ENCODE data around the gene HRH1.
"Not testable (repeated sequence)": the region's sequence is repeated elsewhere in the genome, so short reads cannot be mapped to it uniquely, and the experiment has no call there.

The HRH1 gene

GRCh38 chr3:11201251-11202019 lies 47.1 kb downstream of the HRH1 start:
- DNase-seq (ENCODE audit: low read depth in 2 of 3, low spot score in 1 of 3) = no peak

DNA sequence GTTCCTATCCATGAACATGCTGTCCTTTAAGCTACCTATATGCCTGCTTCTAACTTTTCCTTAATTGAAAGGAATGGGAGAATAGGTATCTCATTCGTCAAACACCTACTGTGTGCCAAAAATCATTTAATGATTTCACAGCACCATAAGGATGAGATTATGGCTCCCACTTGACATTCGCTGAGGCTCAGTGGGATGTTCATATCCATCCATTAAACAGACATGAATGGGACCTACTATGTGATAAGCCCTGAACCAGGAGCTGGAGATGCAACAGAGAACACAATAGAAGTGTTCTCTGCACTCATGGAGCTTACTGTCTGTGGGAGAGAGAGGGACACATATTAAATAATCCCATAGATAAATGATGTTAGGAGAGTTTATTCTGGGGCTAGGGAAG lies 49.7 kb downstream of the HRH1 start:
- no peak for DNase-seq (ENCODE audit: low read depth in 2 of 3, low spot score in 1 of 3)

GRCh38 chr3:11204697-11205348 lies 50.5 kb downstream of the HRH1 start:
- DNase-seq (ENCODE audit: low read depth in 2 of 3, low spot score in 1 of 3) = no peak

DNA sequence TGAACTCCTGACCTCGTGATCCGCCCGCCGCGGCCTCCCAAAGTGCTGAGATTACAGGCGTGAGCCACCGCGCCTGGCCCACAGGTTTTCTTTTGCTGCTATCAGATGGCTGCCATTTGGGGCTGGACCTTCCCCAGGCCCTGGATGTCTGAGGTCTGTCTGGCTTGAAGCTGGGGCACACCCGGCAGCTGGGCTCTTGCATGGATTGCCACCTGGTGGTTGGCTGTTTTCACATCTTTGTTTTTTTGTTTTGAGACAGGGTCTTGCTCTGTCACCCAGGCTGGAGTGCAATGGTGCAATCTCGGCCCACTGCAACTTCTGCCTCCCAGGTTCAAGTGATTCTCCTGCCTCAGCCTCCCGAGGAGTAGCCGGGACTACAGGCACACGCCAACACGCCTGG lies 51.6 kb downstream of the HRH1 start:
- not testable (repeated sequence) for DNase-seq (ENCODE audit: low read depth in 2 of 3, low spot score in 1 of 3)

DNA sequence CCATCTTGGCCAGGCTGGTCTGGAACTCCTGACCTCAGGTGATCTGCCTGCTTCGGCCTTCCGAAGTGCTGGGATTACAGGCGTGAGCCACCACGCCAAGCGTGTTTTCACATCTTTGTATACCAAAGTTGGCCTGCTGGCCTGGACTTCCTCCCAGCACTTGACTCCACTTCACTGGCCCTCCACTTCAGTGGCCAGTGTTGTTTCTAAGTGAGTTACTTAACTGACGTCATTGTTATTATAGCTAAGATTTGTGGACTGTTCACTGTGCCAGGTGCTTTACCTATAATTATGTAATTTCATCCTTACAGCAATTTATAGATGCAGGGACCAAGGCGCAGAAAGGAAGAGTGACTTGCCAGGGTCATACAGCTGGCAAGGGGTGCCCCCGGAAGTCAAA lies 52.0 kb downstream of the HRH1 start:
- no peak for DNase-seq (ENCODE audit: low read depth in 2 of 3, low spot score in 1 of 3)

DNA sequence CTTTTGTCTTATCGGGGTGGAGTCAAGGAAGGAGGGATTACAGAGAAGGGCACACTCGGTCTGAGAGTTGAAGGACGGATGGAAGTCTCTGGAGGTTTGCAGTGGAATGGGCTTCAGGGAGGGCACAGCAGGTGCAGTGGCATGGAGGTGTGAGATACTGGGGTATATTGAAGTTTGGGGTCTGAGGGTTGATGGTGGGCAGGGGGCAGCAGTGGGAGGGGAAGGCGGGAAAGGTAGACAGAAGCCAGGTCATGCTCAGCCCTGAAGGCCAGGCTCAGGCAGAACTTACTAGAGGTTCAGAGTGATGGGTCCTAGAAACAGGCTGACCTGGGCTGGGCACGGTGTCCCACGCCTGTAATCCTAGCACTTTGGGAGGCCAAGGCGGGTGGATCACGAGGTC lies 52.7 kb downstream of the HRH1 start:
- DNase-seq (ENCODE audit: low read depth in 2 of 3, low spot score in 1 of 3) = no peak

GRCh38 chr3:11211531-11212298 lies 57.4 kb downstream of the HRH1 start:
- no peak for DNase-seq (ENCODE audit: low read depth in 2 of 3, low spot score in 1 of 3)

DNA sequence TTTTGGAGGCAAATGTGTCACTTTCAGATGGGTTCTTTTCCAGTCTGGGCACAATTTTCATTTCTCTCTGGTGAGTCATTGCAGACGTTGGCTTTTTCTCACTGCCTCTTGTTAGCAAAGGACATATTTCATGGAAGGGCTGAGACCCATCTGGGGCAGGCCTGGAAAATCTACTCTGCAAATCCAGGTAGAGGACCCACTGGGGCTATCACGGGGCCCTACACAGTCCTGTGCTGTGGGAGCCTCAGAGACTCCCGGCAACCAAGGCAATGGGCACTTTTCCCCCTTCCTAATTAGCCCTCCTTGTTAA lies 58.0 kb downstream of the HRH1 start:
- no peak for DNase-seq (ENCODE audit: low read depth in 2 of 3, low spot score in 1 of 3)

DNA sequence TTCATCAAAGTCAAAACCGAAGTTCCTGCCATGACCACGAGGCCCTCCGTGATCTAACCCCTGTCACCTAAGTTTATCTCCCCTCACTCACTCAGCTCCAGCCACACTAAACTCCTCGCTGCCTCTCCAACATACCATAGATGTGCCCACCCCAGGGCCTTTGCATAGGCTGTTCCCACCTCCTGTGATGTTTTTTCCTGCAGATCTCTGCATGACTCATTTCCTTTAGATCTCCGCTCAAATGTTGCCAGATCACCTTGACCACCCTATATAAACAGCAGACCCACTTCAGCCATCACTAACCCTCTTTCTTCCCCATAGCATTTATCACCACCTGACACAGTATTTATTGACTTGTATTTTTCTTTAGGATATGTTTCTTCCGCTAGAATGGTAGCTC lies 58.5 kb downstream of the HRH1 start:
- DNase-seq (ENCODE audit: low read depth in 2 of 3, low spot score in 1 of 3) = no peak

DNA sequence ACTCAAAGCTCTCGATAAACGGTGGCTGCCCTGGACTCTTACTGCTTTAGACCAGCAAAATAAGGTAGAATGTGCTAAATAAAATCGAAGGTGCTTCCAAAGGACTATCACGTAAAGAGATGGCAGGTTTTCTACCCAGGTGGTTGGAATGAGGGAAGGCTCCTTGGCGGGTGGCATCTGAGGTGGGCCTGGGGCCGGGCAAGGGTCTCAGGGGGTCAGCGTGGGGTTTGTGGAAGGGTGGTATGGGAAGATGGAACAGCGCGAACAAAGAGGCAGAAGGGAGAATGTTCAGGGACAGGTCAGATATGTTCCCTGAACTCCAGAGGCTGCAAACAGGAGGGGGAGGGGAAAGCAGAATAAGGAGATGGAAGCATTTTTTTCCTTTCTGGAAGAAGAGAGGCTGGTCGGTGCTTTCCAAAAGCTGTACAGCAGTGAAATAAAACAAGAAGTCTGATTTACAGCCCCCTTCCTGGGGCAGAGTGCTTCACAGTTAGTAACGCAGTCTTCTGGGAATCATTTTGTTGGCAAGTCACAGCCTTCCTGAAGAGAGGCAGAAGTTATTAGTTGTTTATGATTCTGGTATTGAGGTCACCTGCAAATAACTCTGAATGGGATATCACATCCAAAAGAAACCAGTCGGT lies 59.6 kb downstream of the HRH1 start:
- DNase-seq (ENCODE audit: low read depth in 2 of 3, low spot score in 1 of 3) = no peak

- DNase-seq (ENCODE audit: low read depth in 2 of 3, low spot score in 1 of 3) = no peak
Measured at GRCh38 chr3:11214451-11214978, 60.2 kb downstream of the HRH1 start.

DNA sequence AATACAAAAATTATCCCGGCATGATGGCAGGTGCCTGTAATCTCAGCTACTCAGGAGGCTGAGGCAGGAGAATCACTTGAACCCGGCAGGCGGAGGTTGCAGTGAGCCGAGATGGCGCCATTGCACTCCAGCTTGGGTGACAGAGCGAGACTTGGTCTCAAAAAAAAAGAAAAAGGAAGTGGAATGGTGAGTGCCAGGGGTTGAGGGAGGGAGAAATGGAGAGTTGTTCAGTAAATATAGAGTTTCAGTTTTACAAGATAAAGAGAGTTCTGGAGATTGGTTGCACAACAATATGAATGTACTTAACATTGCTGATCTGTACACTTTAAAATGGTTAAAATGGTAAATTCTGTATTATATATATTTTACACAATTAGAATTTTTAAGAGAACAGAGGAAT lies 63.1 kb downstream of the HRH1 start:
- DNase-seq (ENCODE audit: low read depth in 2 of 3, low spot score in 1 of 3) = not testable (repeated sequence)

DNA sequence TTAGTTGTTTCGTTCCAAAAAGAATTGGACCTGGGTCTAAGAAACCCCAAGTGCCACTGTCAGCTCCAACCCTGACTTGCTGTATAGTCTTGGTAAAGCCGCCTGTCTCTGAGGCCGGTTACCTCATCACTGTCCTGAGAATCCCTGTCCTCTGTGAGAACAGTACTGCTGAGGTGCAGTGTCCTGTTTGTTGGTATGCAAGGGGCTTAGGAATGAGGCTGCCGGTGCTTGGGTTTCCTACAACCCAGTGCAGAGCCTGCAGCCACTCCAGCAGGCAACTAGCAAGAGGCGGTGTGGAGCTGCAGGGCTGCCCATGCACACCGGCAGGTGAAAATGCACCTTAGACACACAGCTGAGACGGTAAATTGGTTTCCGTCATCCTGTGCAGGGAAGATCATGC lies 65.9 kb downstream of the HRH1 start:
- DNase-seq (ENCODE audit: low read depth in 2 of 3, low spot score in 1 of 3) = no peak

- DNase-seq (ENCODE audit: low read depth in 2 of 3, low spot score in 1 of 3) = no peak
Measured at GRCh38 chr3:11221818-11222415, 67.6 kb downstream of the HRH1 start.

DNA sequence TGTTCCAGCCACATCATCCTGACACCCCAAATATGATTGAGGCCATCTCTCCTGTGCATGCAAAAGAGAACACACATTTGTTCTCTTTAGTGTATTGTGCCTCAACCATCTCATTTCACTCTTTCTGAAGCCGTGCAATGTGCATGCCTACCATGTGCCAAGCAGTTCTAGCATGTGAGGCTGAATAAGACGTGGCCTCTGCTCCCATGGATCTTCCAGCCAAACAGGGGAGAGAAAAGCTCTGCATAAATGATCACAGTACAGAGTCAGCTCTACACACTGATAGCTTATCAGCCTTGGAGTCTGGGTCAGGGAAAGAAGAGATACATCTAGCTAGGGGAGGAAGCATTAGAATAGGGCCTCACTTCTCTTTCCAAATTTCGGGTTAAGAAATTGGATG lies 69.7 kb downstream of the HRH1 start:
- DNase-seq (ENCODE audit: low read depth in 2 of 3, low spot score in 1 of 3) = no peak

- no peak for DNase-seq (ENCODE audit: low read depth in 2 of 3, low spot score in 1 of 3)
Measured at GRCh38 chr3:11224870-11225229, 70.6 kb downstream of the HRH1 start.

GRCh38 chr3:11226042-11226370 lies 71.7 kb downstream of the HRH1 start:
- DNase-seq (ENCODE audit: low read depth in 2 of 3, low spot score in 1 of 3) = no peak

- no peak for DNase-seq (ENCODE audit: low read depth in 2 of 3, low spot score in 1 of 3)
Measured at GRCh38 chr3:11228041-11228440, 73.7 kb downstream of the HRH1 start.

DNA sequence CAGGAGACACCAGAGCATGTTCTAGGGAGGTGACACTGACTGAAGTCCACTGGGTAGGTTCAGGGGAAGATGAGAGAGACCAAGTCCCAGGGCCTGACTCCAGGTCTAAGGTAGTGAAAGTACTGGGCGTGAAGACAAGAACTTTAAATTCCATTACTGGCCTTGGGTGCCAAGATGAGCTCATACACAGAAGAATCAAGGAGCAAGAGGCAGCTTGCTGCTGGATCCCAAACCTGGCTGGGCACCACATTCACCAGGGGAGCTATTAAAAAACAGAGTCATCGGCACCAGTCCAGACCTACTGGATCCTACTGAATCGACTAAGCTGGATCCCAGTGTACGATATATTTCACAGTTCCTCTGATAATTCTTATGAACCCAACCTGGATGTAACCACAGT lies 75.8 kb downstream of the HRH1 start:
- no peak for DNase-seq (ENCODE audit: low read depth in 2 of 3, low spot score in 1 of 3)

GRCh38 chr3:11230832-11231231 lies 76.5 kb downstream of the HRH1 start:
- DNase-seq (ENCODE audit: low read depth in 2 of 3, low spot score in 1 of 3) = no peak

DNA sequence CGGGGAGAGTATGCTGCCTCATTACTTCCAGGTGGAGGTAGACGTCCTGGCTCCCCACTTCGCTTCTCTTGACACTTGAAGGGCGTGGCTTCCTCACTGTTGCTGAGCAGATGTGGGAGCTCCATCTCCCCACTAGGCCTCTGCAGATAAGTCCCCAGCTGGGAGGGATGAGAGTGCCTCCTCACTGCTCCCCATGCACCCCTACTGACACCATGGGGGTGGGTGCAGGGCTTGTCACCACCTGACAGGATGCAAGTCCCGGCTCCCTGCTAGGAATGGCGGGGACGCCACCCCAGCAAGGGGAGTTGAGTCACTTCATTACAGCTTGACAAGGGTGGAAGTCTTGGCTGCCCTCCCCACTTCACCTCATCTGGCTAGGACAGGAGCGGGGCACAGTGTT lies 81.1 kb downstream of the HRH1 start:
- DNase-seq (ENCODE audit: low read depth in 2 of 3, low spot score in 1 of 3) = no peak
